Left lung (tissue), 10 donors: ENCODE measurements around the gene SDK2. TPM values are rescaled to one million over a fixed set of nuclear protein-coding genes. Genes with fewer than 3 reads are reported as not detected.
A peak's percentile ranks its signal among the peaks of the same experiment; 100 is the strongest.

Source experiments
- ATAC-seq: fragments of 200-7000 bp; cut with Tn5 transposase; one replicate; pipeline ENCODE4 v1.9.1; 2020; ENCODE audit warnings: moderate library complexity
- DNase-seq, 4 donors: peaks; one replicate each; pipeline ENCODE4 v3.0.0-alpha.2; 2013 to 2020
- H3K27ac ChIP-seq, 2 donors: fragments of 200-600 bp; sonication (generic) in 1 of 2; one replicate each; pipeline versions ENCODE4 v1.5.0 to v1.8.0; 2020 to 2021
- H3K27me3 ChIP-seq, 2 donors: fragments of 200-600 bp; sonication (generic) in 1 of 2; one replicate each; pipeline versions ENCODE4 v1.5.0 to v1.8.0; 2020 to 2021
- H3K36me3 ChIP-seq, 2 donors: fragments of 200-600 bp; sonication (generic) in 1 of 2; one replicate each; pipeline versions ENCODE4 v1.5.0 to v1.8.0; 2020 to 2021
- H3K4me1 ChIP-seq, 2 donors: fragments of 200-600 bp; one replicate each; pipeline ENCODE4 v1.8.0; 2021
- H3K4me3 ChIP-seq, 2 donors: fragments of 200-600 bp; sonication (generic) in 1 of 2; one replicate each; pipeline versions ENCODE4 v1.5.0 to v1.8.0; 2020 to 2021; ENCODE audit warnings: mild to moderate bottlenecking in 1 of 2
- H3K9me3 ChIP-seq, 2 donors: fragments of 200-600 bp; sonication (generic) in 1 of 2; one replicate each; pipeline versions ENCODE4 v1.5.0 to v1.8.0; 2020 to 2021
- CTCF ChIP-seq, 2 donors: fragments of 200-600 bp; sonication (generic) in 1 of 2; IDR thresholded peaks; one replicate each; pipeline versions ENCODE4 v1.5.0 to v1.8.0; 2021; ENCODE audit warnings: antibody characterized with exemption in 2 of 2
- intact Hi-C, 2 donors: fragments of 100-400 bp; cut with DNase I; formaldehyde crosslinking; loops; one replicate each; pipeline versions ENCODE4 v1.11.2 to v1.14.2; 2022
- polyA plus RNA-seq, 6 donors: library from polyadenylated mRNA; unstranded; fragments of 120-200 nt; gene quantifications; one replicate each; pipeline ENCODE4 v1.2.1, GENCODE V29; 2013; ENCODE audit not compliant: insufficient read length in 6 of 6
- total RNA-seq, 2 donors: library from RNA; stranded (reverse); fragmentation: NEBNext Ultra II Directional; extraction: Animal tissue kit (Norgen Biotek cat#: 25700); gene quantifications; one replicate each; pipeline ENCODE4 v1.2.1, GENCODE V29; 2021
- donor health status: DM: no; HTN: yes; CAD: no.
- donor health status: DM: no; HTN: no; CAD: no.

SDK2 gene
- total and polyA plus RNA-seq, 8 donors = 6.0 to 10.9 (median 7.5) TPM

- ATAC-seq (no peak), DNase-seq (peak in 1 of 4 donors; percentile 84)
- Histone ChIP-seq H3K9me3 (no peaks in the 10 kb centered on the region), H3K4me1 (peaks cover under 1 to 2% of the 10 kb centered on the region in 2 donors), H3K4me3 (no peak overlapping the region), H3K27me3 (no peaks in the 10 kb centered on the region), H3K36me3 (no peaks in the 10 kb centered on the region), H3K27ac (no peak overlapping the region)
- TF ChIP-seq CTCF (IDR thresholded peaks at IDR 0.05) = no peak
- intact Hi-C loops = no loop called here
These were observed 296.9 kb downstream of the SDK2 start for GRCh38 chr17:73347351-73347750.

GRCh38 chr17:73346501-73347162, 297.6 kb downstream of the SDK2 start:
- ATAC-seq (no peak), DNase-seq (peak in 2 of 4 donors; percentile 89)
- no peak for TF ChIP-seq CTCF (IDR thresholded peaks at IDR 0.05)
- Histone ChIP-seq H3K27me3 (no peaks in the 10 kb centered on the region), H3K4me3 (no peak overlapping the region), H3K4me1 (peaks cover 5 to 6% of the 10 kb centered on the region in 2 donors), H3K27ac (no peak overlapping the region), H3K36me3 (no peaks in the 10 kb centered on the region), H3K9me3 (no peaks in the 10 kb centered on the region)
- intact Hi-C loops = no loop called here

GRCh38 chr17:73343739-73344454, 300.3 kb downstream of the SDK2 start:
- ATAC-seq (no peak), DNase-seq (no peak)
- Histone ChIP-seq H3K4me3 (no peak overlapping the region), H3K9me3 (no peaks in the 10 kb centered on the region), H3K36me3 (no peaks in the 10 kb centered on the region), H3K27me3 (no peaks in the 10 kb centered on the region), H3K27ac (no peak overlapping the region), H3K4me1 (peaks cover 5 to 21% of the 10 kb centered on the region in 2 donors)
- intact Hi-C loops = no loop called here
- no peak for TF ChIP-seq CTCF (IDR thresholded peaks at IDR 0.05)

GRCh38 chr17:73343168-73343634, 301.0 kb downstream of the SDK2 start:
- TF ChIP-seq CTCF (IDR thresholded peaks at IDR 0.05) = no peak
- Histone ChIP-seq H3K4me3 (no peak overlapping the region), H3K27ac (no peak overlapping the region), H3K9me3 (no peaks in the 10 kb centered on the region), H3K4me1 (peaks cover 5 to 21% of the 10 kb centered on the region in 2 donors), H3K36me3 (no peaks in the 10 kb centered on the region), H3K27me3 (no peaks in the 10 kb centered on the region)
- ATAC-seq (peak; percentile 43), DNase-seq (peak in 3 of 4 donors; percentile 62 to 95 (median 92))
- intact Hi-C loops = no loop called here

- H3K27me3 ChIP-seq = no peaks in the 10 kb centered on the region
- H3K36me3 ChIP-seq = no peaks in the 10 kb centered on the region
- peaks cover 5 to 21% of the 10 kb centered on the region in 2 donors for H3K4me1 ChIP-seq
- no peak overlapping the region for H3K4me3 ChIP-seq
- intact Hi-C loops = no loop called here
- no peak for TF ChIP-seq CTCF (IDR thresholded peaks at IDR 0.05)
- no peaks in the 10 kb centered on the region for H3K9me3 ChIP-seq
- ATAC-seq (peak; percentile 5), DNase-seq (no peak)
- peak overlapping the region in 1 of 2 donors; percentile 62 for H3K27ac ChIP-seq
These were observed 301.6 kb downstream of the SDK2 start for GRCh38 chr17:73342541-73343167.
